IMR-90 (cell line): ENCODE results near the gene AKR1A1.

Experiments used
- BHLHE40 ChIP-seq: fragments of 150-350 bp; IDR thresholded peaks from 2 replicates; pipeline ENCODE4 v1.6.1; 2016; ENCODE audit warnings: mild to moderate bottlenecking, low read depth, low read length
- CHD1 ChIP-seq: IDR thresholded peaks from 2 replicates; pipeline ENCODE4 v1.6.1; 2012; ENCODE audit warnings: low read depth, low read length, improper control_type of control experiment
- CTCF ChIP-seq: conservative IDR thresholded peaks from 2 replicates; pipeline ENCODE4 v1.5.1; 2012; ENCODE audit warnings: mild to moderate bottlenecking, low read depth, low read length, improper control_type of control experiment
- FOS ChIP-seq: fragments of 150-350 bp; IDR thresholded peaks from 2 replicates; pipeline ENCODE4 v1.6.1; 2016; ENCODE audit warnings: low read depth, low read length
- POLR2A ChIP-seq: IDR thresholded peaks from 2 replicates; pipeline ENCODE4 v1.6.1; 2012; ENCODE audit warnings: mild to moderate bottlenecking, low read depth, low read length
- RCOR1 ChIP-seq: IDR thresholded peaks from 2 replicates; pipeline ENCODE4 v1.6.1; 2012; ENCODE audit warnings: mild to moderate bottlenecking, low read length, improper control_type of control experiment; ENCODE audit not compliant: insufficient replicate concordance
- RFX5 ChIP-seq: IDR thresholded peaks from 2 replicates; pipeline ENCODE4 v1.8.0; 2012; ENCODE audit warnings: low read depth, mild to moderate bottlenecking, low read length, moderate library complexity
- SMC3 ChIP-seq: fragments of 150-350 bp; IDR thresholded peaks from 2 replicates; pipeline ENCODE4 v1.6.1; 2016; ENCODE audit warnings: low read depth, mild to moderate bottlenecking, antibody characterized with exemption, low read length, moderate library complexity
- TF ChIP-seq, protein P1 (sequence below): fragments of 150-350 bp; IDR thresholded peaks from 2 replicates; pipeline ENCODE4 v1.6.1; 2017; ENCODE audit warnings: mild to moderate bottlenecking, antibody characterized with exemption, low read length, low read depth

GRCh38 chr1:45531873-45532272, 18.8 kb upstream of the AKR1A1 start:
- no peak for TF ChIP-seq CTCF
- TF ChIP-seq BHLHE40 = no peak
- no peak for TF ChIP-seq RCOR1
- TF ChIP-seq CHD1 = no peak
- TF ChIP-seq POLR2A = no peak
- TF ChIP-seq, protein P1, sequence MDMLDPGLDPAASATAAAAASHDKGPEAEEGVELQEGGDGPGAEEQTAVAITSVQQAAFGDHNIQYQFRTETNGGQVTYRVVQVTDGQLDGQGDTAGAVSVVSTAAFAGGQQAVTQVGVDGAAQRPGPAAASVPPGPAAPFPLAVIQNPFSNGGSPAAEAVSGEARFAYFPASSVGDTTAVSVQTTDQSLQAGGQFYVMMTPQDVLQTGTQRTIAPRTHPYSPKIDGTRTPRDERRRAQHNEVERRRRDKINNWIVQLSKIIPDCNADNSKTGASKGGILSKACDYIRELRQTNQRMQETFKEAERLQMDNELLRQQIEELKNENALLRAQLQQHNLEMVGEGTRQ = no peak
- TF ChIP-seq FOS = no peak
- no peak for TF ChIP-seq RFX5
- TF ChIP-seq SMC3 = no peak
